ENCODE measurements around the gene ASF1B.

The ASF1B gene

DNA sequence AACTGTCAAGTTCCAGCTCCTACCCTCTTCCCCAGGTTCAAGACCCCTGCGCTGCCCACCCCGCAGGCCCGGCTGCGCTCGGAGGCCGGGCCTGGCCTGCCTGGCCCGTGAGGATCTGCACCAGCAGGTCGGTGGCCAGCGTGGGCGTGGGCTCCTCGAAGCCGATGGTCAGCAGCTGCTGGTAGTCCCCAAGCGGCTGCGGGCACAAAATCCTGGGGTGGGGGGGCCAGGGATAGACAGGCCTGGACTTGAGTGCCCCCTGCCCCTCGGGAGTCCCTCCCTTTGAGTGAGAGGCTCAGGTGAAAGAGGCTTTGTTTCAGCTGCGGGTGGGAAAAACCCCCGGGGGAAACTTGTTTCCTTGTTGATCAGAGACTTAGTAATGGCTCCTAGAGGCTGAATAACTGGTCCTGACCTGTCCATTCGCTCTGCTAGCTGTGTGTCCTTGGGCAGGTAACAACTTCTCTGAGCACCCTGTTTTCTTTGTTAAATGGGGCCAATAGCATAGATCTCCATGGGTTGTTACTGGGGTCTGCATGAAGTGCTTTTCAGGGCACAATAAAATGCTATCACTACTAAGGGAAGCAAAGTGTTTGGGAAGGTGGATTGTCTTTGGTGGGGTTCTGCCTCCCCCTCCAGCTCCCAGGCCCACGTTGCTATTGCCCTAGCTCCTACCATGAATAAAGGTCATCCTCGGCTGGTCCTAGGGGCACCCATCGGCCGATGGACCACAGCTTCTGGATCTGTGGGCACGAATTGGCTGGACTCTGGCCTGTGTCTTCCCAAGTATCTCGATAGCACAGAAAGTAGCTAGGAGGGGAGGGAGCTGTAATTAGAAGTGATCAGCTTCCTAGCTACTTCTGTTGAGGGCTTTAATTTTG lies 54.4 kb downstream of the ASF1B start:
- DNase-seq: no peak

DNA sequence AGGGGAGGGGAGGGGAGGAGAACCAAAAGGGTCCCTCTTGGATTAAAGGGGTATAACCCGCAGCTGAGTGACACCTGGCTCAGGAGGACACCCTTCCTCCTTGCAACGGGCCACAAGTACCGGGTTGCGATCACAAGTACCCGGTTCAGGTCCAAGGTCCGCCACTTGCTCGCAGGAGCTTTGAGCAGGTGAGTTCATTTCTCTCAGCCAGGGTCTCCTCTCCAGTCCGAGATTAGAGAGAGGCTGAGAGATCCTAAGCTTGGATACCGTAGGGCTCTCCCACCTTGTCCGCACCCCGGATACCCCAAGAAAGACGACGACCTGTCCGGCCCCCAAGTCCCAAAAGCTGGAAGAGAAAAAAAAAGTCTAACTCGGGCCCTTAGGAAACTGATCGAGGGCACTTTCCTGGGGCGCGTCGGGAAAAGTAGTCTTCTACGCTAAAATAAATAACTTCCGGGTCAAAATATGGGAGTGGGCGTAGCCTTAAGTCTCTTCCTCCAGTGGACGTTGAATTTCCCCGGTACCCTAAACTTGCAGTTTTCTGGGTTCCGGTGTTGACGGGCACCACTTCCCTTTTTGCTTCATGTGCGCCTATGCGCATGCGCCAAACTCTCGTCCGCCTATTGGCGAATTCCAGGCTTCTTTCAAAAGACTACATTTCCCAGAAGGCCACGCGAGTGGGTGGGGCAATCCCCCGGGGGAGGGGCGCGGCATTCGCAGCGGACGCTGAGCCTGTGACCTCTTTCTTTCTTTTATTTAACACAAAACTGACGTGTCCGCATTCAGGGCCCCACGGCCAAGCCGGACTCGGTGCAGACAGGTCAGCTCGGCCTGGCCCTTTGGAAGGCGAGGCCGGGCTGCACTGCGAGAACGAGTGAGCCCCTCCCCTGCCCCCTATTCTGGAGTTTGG lies 55.2 kb downstream of the ASF1B start:
- peak; percentile 100 for DNase-seq

DNA sequence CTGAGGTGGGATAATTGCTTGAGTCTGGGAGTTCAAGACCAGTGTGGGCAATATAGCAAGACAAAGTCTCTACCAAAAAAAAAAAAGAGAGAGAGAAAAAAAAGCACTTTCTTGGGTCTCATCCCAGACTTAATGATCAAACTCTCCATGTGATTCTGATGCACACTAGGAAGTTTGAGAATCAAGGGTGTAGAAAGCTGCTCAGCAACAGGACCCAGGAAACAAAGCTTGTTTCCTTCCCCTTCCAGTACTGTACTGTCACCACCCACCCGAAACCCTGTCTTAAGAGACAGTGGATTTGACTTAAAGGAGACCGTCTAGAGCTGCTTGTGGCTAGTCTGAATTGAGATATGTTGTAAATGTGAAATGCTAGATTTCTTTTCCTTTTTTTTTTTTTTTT lies 58.0 kb downstream of the ASF1B start:
- no peak for DNase-seq

DNA sequence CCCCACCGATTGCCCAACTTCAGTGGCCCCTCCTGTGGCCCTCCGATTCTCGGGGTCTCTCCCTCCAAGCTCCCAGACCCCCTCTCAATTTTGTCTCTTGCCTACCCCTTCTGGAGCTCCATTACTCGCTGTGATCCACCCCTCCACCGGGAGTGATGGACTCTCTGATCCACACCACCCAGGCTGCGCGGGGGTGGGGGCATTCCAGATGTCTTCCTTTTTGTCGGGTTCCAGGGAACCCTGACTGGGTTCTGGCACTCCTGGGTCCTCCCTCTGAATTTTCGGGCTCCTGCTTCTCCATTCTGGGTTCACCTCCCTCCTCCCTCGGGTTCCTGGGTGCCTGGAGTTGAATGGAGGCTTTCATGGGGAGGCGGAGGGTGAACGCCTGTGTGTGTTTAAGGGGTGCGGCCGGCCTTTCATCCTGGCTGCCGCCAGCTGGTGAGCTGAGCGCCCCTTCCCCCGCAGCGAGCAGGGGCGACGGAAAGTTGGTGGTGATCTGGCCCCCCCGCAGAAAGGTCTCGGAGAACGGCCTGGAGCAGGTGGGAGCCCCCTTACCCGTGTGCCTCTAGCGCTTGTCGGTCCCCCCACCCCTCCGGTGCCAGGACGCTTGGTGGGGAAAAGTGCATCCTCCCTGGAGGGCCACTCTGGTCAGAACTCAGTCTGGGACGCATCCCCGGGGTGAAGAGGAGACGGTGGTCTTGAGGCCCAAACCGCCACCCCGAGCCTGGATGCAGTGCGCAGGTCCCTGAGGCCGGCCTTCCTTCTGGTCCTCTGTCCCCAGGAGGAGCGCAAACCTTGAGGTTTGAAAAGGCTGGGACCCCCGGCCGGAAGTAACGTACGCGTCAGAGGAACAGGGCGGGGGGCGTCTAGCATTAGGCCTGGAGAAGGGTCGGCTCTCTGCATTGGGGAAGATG lies 62.2 kb downstream of the ASF1B start:
- DNase-seq: peak; percentile 32

DNA sequence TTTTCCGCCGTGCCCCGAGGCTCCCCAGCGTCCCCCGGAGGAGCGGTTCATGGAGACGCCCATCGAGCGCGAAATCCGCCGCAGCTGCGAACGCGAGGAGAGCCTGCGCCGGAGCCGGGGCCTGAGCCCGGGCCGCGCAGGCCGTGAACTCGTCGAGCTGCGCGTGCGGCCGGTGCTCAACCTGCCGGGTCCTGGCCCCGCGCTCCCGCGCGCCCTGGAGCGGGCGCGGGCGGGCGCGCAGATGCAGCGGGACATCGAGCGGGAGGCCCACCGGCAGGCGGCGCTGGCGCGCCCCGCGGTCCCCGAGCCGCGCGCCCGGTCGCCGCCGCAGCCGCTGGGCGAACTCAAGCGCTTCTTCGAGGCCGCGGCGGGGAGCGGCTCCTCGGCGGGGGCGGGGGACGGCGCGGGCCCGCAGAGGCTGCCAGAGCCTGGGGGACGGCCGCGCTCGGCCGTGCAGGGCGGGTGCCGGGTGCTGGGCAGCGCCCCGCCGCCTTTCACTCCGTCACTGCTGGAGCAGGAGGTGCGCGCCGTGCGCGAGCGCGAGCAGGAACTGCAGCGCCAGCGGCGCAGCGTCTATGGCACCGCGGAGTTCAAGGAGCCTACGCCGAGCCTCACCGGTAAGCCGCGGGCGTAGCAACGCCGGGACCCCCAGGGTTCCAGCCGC lies 63.0 kb downstream of the ASF1B start:
- DNase-seq: peak; percentile 74

DNA sequence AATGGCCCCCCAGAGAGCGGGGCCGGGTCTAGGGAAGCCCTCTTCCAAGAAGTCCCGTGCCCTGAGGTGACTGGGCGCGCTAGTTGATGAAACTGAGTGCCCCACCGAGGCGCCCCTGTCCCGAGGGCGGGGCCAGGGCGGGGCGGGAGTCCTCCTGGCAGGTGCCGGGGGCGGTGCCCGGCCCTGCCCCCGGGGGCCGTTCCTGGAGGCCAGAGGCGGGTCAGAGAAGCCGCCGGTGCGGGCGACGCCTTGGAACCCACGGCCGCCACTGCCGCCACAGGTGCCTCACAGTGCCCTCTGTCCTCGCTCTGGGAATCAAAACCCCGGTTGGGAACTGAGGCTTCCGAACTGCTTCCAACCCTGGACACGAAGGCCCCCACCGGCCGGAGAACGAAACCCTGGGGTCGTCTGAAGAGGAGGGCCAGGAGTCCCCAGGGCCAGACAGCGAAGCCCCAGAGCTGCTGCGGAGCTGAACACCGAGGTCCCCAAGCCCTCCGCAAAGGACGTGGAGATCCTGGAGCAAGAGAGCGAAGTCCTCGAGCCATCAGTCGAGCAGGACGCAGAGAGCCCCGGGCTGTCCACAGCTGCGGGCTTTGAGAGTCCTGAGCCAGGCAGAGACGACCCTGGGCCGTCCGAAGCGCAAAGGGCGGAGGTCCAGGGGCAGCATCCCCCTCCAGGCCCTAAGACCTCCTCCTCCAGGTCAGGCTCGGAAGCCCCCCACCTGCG lies 63.7 kb downstream of the ASF1B start, which contains the start of gene MISP3:
Gene MISP3, plus strand, starts transcription at position 252 of the 726 bp plus-strand sequence. CDS start 524 bp downstream, outside the sequence.
- peak; percentile 37 for DNase-seq

DNA sequence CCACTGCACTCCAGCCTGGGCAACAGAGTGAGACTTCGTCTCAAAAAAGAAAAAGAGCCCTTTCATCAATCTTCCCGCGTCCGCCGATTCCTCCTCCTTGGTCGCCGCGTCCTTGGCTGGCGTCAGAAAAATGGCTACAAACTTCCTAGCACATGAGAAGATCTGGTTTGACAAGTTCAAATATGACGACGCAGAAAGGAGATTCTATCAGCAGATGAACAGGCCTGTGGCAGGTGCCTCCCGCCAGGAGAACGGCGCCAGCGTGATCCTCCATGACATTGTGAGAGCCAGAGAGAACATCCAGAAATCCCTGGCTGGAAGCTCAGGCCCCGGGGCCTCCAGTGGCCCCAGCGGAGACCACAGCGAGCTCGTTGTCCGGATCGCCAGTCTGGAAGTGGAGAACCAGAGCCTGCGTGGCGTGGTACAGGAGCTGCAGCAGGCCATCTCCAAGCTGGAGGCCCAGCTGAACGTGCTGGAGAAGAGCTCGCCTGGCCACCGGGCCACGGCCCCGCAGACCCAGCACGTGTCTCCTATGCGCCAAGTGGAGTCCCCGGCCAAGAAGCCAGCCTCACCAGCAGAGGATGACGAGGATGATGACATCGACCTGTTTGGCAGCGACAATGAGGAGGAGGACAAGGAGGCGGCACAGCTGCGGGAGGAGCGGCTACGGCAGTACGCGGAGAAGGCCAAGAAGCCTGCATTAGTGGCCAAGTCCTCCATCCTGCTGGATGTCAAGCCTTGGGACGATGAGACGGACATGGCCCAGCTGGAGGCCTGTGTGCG lies 65.9 kb downstream of the ASF1B start:
- DNase-seq: no peak
